ENCODE data around the gene SWI5.

The SWI5 gene

DNA sequence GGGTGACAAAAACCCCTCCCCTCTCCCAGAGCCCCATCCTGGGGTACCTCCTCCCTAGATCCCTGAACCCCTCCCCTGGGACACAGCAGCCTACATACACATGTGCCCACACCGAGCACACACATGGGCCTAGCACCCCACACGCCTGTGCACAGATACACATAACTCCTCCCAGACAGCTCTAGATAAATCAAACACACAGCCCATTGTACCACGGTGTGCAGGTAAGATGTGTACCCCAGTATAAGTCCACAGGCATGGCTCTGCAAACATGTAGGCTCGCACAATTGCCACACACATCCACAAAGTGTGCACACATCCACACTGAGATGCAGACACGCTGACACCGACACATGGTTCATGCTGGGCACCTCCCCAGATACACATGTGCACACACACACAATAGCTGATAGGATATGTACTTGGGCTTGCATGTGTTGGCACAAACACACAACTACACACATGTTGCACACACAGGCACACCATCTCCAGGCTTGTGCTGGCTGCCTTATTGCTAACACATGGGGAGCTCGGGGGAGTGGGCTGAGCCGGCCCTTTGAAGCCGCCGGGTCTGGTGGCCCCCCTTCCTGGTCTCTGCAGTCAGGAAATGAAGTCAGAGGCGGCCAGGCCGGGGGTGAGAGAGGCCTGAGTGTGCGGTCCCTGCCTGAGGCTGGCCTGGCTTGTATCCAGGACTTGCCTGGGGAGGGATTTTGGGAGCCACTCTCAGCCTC, 30.5 kb upstream of the SWI5 start:
- Histone ChIP-seq H3K9ac (ENCODE audit: low read length) (no peak overlapping the region), H3K36me3 (ENCODE audit: control insufficient read depth, insufficient read depth, low read length) (no peaks in the 10 kb centered on the region), H3K9me3 (ENCODE audit: control insufficient read depth, low read length) (no peaks in the 10 kb centered on the region), H3K27me3 (ENCODE audit: control insufficient read depth, insufficient read depth, low read length) (peaks cover 5% of the 10 kb centered on the region), H3K4me1 (ENCODE audit: control insufficient read depth, insufficient read depth, low read length) (peaks cover 8% of the 10 kb centered on the region), H3K4me3 (ENCODE audit: low read length) (no peak overlapping the region)

DNA sequence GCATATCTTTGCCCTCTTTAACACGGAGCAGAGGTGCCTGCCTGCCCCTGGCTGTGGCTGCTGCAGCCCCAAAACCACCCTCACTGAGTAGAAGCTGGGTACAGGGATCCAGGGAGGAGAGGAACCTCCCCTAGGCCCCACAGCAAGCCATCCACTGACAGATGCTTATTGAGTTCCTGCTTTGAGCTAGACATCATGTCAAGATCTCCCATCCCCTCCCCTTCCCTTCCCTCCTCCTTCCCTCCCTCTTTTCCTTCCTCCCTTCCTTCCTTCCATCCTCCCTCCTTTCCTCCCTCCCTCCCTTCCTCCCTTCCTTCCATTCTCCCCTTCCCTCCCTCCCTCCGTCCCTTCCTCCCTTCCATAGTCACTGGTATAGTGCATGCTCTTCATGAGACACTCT, 29.6 kb upstream of the SWI5 start:
- no peak overlapping the region for H3K9ac ChIP-seq (ENCODE audit: low read length)
- H3K4me3 ChIP-seq (ENCODE audit: low read length) = no peak overlapping the region
- H3K9me3 ChIP-seq (ENCODE audit: control insufficient read depth, low read length) = no peaks in the 10 kb centered on the region
- H3K27me3 ChIP-seq (ENCODE audit: control insufficient read depth, insufficient read depth, low read length) = peaks cover 10% of the 10 kb centered on the region
- H3K36me3 ChIP-seq (ENCODE audit: control insufficient read depth, insufficient read depth, low read length) = no peaks in the 10 kb centered on the region
- H3K4me1 ChIP-seq (ENCODE audit: control insufficient read depth, insufficient read depth, low read length) = peaks cover 16% of the 10 kb centered on the region

- Histone ChIP-seq H3K4me1 (ENCODE audit: control insufficient read depth, insufficient read depth, low read length) (peaks cover 16% of the 10 kb centered on the region), H3K9ac (ENCODE audit: low read length) (no peak overlapping the region), H3K27me3 (ENCODE audit: control insufficient read depth, insufficient read depth, low read length) (peaks cover 10% of the 10 kb centered on the region), H3K9me3 (ENCODE audit: control insufficient read depth, low read length) (no peaks in the 10 kb centered on the region), H3K4me3 (ENCODE audit: low read length) (no peak overlapping the region), H3K36me3 (ENCODE audit: control insufficient read depth, insufficient read depth, low read length) (no peaks in the 10 kb centered on the region)
These were observed 28.8 kb upstream of the SWI5 start for GRCh38 chr9:128247226-128247803.

DNA sequence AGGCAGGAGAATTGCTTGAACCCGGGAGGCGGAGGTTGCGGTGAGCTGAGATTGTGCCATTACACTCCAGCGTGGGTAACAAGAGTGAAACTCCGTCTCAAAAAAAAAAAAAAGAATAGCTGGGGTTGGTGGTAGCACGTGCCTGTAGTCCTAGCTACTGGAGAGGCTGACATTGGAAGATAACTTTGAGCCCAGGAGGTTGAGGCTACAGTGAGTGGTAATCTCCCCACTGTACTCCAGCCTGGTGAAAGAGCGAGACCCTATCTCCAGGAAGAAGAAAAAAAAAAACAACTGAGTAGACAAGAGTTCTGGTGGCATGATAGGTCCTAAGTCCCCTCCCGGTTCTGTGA, 26.5 kb upstream of the SWI5 start:
- H3K4me1 ChIP-seq (ENCODE audit: control insufficient read depth, insufficient read depth, low read length) = peaks cover 16% of the 10 kb centered on the region
- no peaks in the 10 kb centered on the region for H3K9me3 ChIP-seq (ENCODE audit: control insufficient read depth, low read length)
- H3K36me3 ChIP-seq (ENCODE audit: control insufficient read depth, insufficient read depth, low read length) = no peaks in the 10 kb centered on the region
- no peak overlapping the region for H3K4me3 ChIP-seq (ENCODE audit: low read length)
- no peak overlapping the region for H3K9ac ChIP-seq (ENCODE audit: low read length)
- peaks cover 10% of the 10 kb centered on the region for H3K27me3 ChIP-seq (ENCODE audit: control insufficient read depth, insufficient read depth, low read length)

GRCh38 chr9:128249908-128250838, 25.9 kb upstream of the SWI5 start:
- H3K9me3 ChIP-seq (ENCODE audit: control insufficient read depth, low read length) = no peaks in the 10 kb centered on the region
- no peaks in the 10 kb centered on the region for H3K36me3 ChIP-seq (ENCODE audit: control insufficient read depth, insufficient read depth, low read length)
- H3K4me3 ChIP-seq (ENCODE audit: low read length) = no peak overlapping the region
- no peak overlapping the region for H3K9ac ChIP-seq (ENCODE audit: low read length)
- H3K27me3 ChIP-seq (ENCODE audit: control insufficient read depth, insufficient read depth, low read length) = peaks cover 10% of the 10 kb centered on the region
- H3K4me1 ChIP-seq (ENCODE audit: control insufficient read depth, insufficient read depth, low read length) = peaks cover 15% of the 10 kb centered on the region

- H3K4me3 ChIP-seq (ENCODE audit: low read length) = no peak overlapping the region
These were observed 25.0 kb upstream of the SWI5 start for GRCh38 chr9:128250839-128251731.

GRCh38 chr9:128251732-128252100, 24.4 kb upstream of the SWI5 start:
- Histone ChIP-seq H3K4me3 (ENCODE audit: low read length) (no peak overlapping the region), H3K27me3 (ENCODE audit: control insufficient read depth, insufficient read depth, low read length) (peaks cover 10% of the 10 kb centered on the region), H3K9ac (ENCODE audit: low read length) (no peak overlapping the region), H3K36me3 (ENCODE audit: control insufficient read depth, insufficient read depth, low read length) (no peaks in the 10 kb centered on the region), H3K9me3 (ENCODE audit: control insufficient read depth, low read length) (no peaks in the 10 kb centered on the region), H3K4me1 (ENCODE audit: control insufficient read depth, insufficient read depth, low read length) (peaks cover 10% of the 10 kb centered on the region)

More at GRCh38 chr9:128250839-128251731, 25.0 kb upstream of the SWI5 start:
- Histone ChIP-seq H3K4me1 (ENCODE audit: control insufficient read depth, insufficient read depth, low read length) (peaks cover 10% of the 10 kb centered on the region), H3K36me3 (ENCODE audit: control insufficient read depth, insufficient read depth, low read length) (no peaks in the 10 kb centered on the region), H3K27me3 (ENCODE audit: control insufficient read depth, insufficient read depth, low read length) (peaks cover 10% of the 10 kb centered on the region), H3K9ac (ENCODE audit: low read length) (no peak overlapping the region), H3K9me3 (ENCODE audit: control insufficient read depth, low read length) (no peaks in the 10 kb centered on the region)

DNA sequence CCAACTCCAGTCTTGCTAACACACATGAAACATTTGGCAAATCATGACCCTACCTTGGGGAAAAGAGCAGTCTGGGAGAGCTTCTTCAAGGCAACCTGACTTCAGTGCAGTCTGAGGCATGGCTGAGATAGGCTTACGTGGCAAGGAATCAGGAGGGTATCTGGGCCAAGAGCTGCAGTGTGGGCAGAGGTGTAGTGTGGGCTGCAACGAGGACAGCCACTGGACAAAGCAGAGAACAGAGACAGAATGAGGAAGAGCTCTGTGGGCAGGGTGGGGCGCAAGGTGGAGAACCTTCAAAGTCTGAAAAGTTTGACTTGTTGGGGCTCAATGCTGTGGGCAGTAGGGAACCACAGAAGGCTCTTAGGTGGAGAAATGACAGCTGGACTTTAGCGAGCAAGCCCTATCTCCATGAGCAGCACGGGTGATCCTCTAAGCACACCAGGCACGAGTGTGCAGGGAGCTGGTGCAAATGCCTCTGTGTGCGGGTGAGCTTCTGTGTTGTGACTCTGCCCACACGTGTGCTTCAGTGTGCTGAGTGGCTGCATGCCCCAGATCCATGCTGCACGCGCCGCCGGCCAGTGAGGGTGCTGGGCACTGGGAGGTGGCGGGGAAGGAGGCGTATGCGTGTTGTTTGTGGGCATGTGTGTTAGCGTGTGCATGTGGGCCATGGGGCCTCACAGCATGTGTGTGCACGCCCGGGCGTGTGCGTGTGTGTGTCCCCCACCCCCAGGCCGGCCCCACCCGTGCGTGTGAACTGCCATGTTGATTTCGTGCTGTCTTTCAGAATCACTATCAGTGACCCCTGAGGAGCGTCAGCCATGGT, 23.5 kb upstream of the SWI5 start:
- Histone ChIP-seq H3K9ac (ENCODE audit: low read length) (no peak overlapping the region), H3K4me1 (ENCODE audit: control insufficient read depth, insufficient read depth, low read length) (peaks cover 10% of the 10 kb centered on the region), H3K36me3 (ENCODE audit: control insufficient read depth, insufficient read depth, low read length) (peaks cover 7% of the 10 kb centered on the region), H3K9me3 (ENCODE audit: control insufficient read depth, low read length) (no peaks in the 10 kb centered on the region), H3K27me3 (ENCODE audit: control insufficient read depth, insufficient read depth, low read length) (peaks cover 5% of the 10 kb centered on the region), H3K4me3 (ENCODE audit: low read length) (no peak overlapping the region)

- Histone ChIP-seq H3K4me1 (ENCODE audit: control insufficient read depth, insufficient read depth, low read length) (peaks cover 10% of the 10 kb centered on the region), H3K9me3 (ENCODE audit: control insufficient read depth, low read length) (no peaks in the 10 kb centered on the region), H3K27me3 (ENCODE audit: control insufficient read depth, insufficient read depth, low read length) (peaks cover 5% of the 10 kb centered on the region), H3K9ac (ENCODE audit: low read length) (no peak overlapping the region), H3K4me3 (ENCODE audit: low read length) (no peak overlapping the region), H3K36me3 (ENCODE audit: control insufficient read depth, insufficient read depth, low read length) (peaks cover 9% of the 10 kb centered on the region)
These were observed 22.7 kb upstream of the SWI5 start for GRCh38 chr9:128253140-128253990.

DNA sequence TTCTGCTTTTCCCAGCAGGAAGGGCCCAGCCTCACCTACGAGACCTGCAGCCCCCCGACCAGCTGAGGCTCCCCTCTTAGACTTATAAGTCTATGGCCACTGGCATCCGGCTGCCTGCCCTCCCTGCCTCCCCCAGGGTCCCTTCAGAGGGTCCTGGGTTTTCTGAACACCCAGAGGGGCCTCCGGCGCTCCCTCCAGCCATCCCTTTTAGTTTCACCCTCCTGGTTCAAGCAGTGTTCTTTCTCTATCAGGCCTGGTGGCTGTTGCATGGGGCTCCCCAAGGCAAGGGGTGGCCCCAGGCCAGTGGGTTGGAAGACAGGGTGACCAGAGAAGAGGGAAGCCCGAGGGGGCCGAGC, 22.1 kb upstream of the SWI5 start:
- peaks cover 10% of the 10 kb centered on the region for H3K4me1 ChIP-seq (ENCODE audit: control insufficient read depth, insufficient read depth, low read length)
- H3K36me3 ChIP-seq (ENCODE audit: control insufficient read depth, insufficient read depth, low read length) = peaks cover 9% of the 10 kb centered on the region
- no peaks in the 10 kb centered on the region for H3K9me3 ChIP-seq (ENCODE audit: control insufficient read depth, low read length)
- H3K4me3 ChIP-seq (ENCODE audit: low read length) = no peak overlapping the region
- no peak overlapping the region for H3K9ac ChIP-seq (ENCODE audit: low read length)
- peaks cover 5% of the 10 kb centered on the region for H3K27me3 ChIP-seq (ENCODE audit: control insufficient read depth, insufficient read depth, low read length)

Measured in mucosa of stomach (tissue), 1 donor.